ENCODE data around the gene GSTP1.
"Not testable (repeated sequence)": the region's sequence is repeated elsewhere in the genome, so short reads cannot be mapped to it uniquely, and the experiment has no call there.

Gene GSTP1

DNA sequence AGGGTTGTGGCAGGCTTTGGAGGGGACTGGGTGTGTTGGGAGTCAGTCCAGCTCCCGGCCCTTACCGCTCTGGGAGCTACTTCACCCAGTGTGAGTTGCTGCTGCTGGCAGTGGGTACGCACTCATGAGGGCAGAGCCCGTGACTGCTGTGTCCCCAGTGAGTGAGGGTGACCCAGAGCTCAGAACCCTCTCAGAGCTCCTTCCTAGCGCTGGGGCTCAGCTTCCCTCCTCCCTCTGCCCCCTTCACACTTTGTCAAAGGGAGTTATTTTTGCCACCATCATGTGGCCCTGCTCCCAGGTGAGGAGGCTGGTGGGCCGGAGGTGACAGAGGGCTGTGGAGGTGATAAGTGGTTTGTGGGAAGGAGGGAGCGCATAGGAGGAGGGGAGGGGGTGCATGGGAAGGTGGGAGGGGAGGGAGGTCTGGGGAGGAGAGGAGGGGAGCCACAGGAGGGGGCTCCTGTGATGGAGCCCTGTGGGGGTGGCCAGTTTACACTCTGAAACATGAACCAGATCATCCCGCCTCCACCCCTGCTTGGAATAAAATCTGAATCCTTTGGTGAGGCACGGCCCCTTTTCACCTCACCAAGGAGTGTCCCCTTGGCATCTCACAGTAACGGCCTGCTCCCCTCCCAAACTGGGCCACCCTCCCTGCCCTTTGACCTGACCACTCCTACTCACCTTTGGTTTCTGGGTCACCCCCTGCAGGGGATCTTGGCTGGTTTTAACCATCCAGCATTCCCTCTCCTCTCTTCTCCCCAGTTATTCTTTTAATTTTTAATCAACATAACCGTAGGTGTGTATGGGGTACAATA lies 33.0 kb downstream of the GSTP1 start:
- no peak for DNase-seq

GRCh38 chr11:67617243-67617953 lies 33.8 kb downstream of the GSTP1 start:
- no peak for DNase-seq

DNA sequence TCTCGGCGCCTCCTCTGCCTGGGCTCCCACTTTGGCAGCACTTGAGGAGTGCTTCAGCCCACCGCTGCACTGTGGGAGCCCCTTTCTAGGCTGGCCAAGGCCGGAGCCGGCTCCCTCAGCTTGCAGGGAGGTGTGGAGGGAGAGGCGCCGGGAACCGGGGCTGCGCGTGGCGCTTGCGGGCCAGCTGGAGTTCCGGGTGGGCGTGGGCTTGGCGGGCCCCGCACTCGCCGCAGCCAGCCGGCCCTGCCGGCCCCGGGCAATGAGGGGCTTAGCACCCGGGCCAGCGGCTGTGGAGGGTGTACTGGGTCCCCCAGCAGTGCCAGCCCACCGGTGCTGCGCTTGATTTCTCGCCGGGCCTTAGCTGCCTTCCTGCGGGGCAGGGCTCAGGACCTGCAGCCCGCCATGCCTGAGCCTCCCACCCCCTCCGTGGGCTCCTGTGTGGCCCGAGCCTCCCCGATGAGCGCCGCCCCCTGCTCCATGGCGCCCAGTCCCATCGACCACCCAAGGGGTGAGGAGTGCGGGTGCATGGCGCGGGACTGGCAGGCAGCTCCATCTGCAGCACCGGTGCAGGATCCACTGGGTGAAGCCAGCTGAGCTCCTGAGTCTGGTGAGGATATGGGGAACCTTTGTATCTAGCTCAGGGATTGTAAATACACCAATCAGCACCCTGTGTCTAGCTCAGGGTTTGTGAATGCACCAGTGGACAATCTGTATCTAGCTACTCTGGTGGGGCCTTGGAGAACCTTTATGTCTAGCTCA lies 35.5 kb downstream of the GSTP1 start:
- not testable (repeated sequence) for DNase-seq

- not testable (repeated sequence) for DNase-seq
Observed at GRCh38 chr11:67619683-67620618, 36.3 kb downstream of the GSTP1 start.

GRCh38 chr11:67620621-67621020 lies 37.0 kb downstream of the GSTP1 start:
- DNase-seq, result not testable (repeated sequence)

GRCh38 chr11:67621928-67622327 lies 38.3 kb downstream of the GSTP1 start:
- not testable (repeated sequence) for DNase-seq

GRCh38 chr11:67622905-67623304 lies 39.3 kb downstream of the GSTP1 start:
- not testable (repeated sequence) for DNase-seq

DNA sequence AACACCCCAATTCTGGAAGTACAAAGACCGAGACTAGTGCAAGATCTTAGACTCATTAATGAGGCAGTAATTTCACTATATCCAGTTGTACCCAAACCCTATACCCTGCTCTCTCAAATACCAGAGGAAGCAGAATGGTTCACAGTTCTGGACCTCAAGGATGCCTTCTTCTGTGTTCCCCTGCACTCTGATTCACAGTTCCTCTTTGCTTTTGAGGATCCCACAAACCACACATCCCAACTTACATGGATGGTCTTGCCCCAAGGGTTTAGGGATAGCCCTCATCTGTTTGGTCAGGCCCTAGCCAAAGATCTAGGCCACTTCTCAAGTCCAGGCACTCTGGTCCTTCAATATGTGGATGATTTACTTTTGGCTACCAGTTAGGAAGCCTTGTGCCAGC lies 40.2 kb downstream of the GSTP1 start:
- not testable (repeated sequence) for DNase-seq

GRCh38 chr11:67626131-67626833 lies 42.7 kb downstream of the GSTP1 start:
- not testable (repeated sequence) for DNase-seq

- no peak for DNase-seq
Observed at GRCh38 chr11:67626970-67627369, 43.4 kb downstream of the GSTP1 start.

- DNase-seq, result no peak
Observed at GRCh38 chr11:67627441-67627811, 43.8 kb downstream of the GSTP1 start.

- DNase-seq, result no peak
Observed at GRCh38 chr11:67627812-67628624, 44.4 kb downstream of the GSTP1 start.

GRCh38 chr11:67628710-67629385 lies 45.2 kb downstream of the GSTP1 start:
- DNase-seq, result no peak

GRCh38 chr11:67629386-67630227 lies 46.0 kb downstream of the GSTP1 start, which contains the start of gene NUDT8:
Gene NUDT8, minus strand, starts transcription at chr11:67629937. Its CDS starts 26 bp downstream, at chr11:67629911.
- DNase-seq, result peak; percentile 89 to 92

- DNase-seq, result peak; percentile 98
Observed at GRCh38 chr11:67630228-67630942, 46.8 kb downstream of the GSTP1 start.

DNA sequence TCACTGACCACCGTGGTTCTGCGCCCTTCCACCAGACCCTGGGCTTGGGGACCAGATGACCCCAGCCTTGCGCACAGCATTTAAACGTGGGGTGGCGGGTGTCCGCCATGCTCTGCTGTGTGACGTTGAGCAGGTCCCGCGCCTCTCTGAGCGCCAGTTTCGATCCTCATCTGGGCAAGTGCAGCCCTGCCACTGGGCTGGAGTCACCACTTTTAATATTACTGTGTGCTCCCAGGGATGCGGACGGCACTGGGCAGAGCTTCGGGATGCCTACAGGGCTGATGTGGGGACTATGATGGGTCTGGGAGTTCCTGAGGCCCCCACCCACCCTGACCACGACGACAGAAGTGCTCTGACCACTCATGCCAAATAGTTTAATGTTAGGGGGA lies 47.3 kb downstream of the GSTP1 start:
- no peak for DNase-seq

DNA sequence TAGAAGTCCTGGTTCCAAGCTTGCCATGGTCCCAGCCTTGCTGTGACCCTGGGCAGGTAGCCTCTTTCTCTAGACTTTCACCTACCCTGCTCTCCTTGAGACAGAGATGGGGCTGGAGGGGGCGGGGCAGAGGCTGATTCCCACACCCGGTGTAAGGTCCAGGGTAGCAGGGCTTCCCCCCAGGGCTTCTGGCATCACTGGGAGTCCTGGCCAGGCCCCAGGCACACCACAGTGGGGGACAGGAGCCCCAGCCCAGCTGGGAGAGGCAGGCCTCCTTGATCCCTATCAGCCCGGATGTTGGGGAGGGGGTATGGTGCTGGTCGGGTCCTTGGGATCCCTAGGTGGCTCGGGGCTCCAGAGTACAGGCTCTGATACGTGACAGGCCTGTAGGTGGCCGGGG lies 47.8 kb downstream of the GSTP1 start:
- no peak for DNase-seq

DNA sequence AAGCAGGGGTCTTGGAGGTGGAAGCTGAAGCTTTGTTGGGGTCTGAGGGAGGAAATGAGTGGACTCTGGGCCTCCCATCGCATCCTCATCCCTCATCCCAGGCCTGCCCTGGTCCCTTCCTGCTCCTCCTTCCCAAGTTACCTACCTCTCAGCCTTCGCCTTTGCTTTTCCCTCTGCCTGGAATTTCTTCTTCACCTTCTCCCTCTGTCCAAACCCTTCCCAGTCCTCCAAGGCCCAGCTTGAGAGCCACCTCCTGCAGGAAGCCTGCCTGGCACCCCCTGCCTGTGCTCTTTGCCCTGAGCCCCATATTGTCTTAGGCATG lies 48.2 kb downstream of the GSTP1 start:
- DNase-seq, result no peak

All from activated CD4-positive, alpha-beta T cell treated with anti-CD3 and anti-CD28 coated beads, Interleukin-2, amount 50 U/mL, for 48 hours (primary cell).